ENCODE results near the gene POMGNT2.

DNA sequence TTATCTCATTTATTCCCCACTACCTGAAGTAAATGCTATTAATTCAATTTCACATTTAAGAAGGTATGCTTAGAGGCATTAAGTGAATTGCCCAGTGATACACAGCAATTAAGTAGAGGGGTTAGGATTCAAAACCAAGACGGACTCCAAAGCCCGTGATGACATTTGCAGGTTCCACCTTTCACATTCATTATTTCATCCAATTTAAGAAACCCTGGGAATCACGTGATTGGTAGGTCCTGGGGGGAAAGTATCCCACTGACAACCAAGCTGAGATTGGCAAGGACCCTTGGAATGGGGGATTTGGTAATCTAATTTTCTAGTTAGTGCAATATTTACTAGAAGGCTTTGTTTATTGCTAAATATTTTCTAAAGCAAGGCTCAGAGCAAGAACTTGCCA is 1.8 kb downstream of the POMGNT2 start:
- TF ChIP-seq, protein P1, sequence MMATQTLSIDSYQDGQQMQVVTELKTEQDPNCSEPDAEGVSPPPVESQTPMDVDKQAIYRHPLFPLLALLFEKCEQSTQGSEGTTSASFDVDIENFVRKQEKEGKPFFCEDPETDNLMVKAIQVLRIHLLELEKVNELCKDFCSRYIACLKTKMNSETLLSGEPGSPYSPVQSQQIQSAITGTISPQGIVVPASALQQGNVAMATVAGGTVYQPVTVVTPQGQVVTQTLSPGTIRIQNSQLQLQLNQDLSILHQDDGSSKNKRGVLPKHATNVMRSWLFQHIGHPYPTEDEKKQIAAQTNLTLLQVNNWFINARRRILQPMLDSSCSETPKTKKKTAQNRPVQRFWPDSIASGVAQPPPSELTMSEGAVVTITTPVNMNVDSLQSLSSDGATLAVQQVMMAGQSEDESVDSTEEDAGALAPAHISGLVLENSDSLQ (IDR thresholded peaks at IDR 0.05) = no peak
- no peak for TF ChIP-seq FOXA1 (IDR thresholded peaks at IDR 0.05)
- no peak for TF ChIP-seq SP1 (IDR thresholded peaks at IDR 0.05)
- TF ChIP-seq BHLHE40 (IDR thresholded peaks at IDR 0.05; ENCODE audit: borderline replicate concordance) = no peak
- no peak for TF ChIP-seq FOXM1 (IDR thresholded peaks at IDR 0.05; ENCODE audit: borderline replicate concordance)
- no peak for TF ChIP-seq FOXK2 (IDR thresholded peaks at IDR 0.05)
- no peak for TF ChIP-seq ARNT (IDR thresholded peaks at IDR 0.05)

Measured in HEK293T (cell line).